GM19372 (cell line): ENCODE data around the gene EZR.

Experiments used
- ATAC-seq: cut with Tn5 transposase; IDR thresholded peaks from one replicate; pipeline ENCODE4 v1.9.1; 2021; ENCODE audit warnings: mild to moderate bottlenecking, low read depth, moderate library complexity; ENCODE audit not compliant: unreplicated experiment

EZR gene

DNA sequence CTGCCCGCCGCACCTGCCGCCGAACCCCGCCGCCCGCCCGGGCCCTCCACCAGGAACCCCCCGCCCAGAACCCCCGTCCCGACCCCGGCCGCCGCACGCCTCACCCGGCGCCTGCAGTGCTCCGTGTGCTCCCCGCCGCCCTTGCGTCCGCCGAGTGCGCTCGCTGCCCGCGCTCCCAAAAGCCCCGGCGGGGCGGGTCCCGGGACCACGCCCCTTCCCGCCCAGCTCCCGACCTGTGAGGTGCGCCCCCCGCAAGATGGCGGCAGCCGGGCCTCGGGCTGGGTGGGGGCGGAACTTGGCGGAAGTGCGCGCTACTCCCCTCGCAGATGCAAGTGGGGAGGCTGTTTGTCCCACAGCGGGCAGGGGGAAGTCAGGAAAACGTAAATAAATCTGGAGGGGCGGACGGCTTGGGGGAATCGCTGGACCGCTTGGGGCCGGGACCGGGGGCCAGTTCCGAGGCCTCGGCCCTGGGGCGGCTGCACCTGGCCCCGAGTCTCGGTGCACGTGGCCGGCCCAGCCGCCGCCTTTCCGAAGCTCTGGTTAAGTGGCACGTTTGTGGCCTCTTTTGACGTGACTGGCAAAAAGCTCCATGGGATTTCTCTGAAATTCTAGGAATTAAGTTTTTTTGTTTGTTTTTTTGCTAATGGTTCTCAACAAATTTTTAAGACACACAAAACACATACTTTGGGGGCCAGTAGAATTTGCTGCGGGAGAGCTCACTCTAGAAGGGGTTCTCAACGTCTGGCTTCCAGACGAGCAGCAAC, at the start of gene EZR:
Gene EZR, minus strand, starts transcription at position 156 of the 764 bp plus-strand sequence. CDS start 1,275 bp downstream, outside the sequence.
- peak; percentile 58 for ATAC-seq

DNA sequence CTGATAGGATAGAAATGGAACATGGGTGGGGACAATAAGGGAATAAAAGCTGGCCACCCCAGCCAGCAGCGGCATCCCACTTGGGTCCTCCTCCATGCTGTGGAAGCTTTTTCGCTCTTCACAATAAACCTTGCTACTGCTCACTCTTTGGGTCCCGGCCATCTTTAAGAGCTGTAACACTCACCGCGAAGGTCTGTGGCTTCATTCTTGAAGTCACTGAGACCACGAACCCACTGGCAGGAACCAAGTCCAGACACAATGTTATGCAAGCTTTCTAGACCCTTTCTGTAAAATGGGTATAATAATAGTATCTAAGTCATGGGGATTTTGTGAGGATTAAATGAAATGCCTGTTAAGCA, 48.9 kb upstream of the EZR start:
- no peak for ATAC-seq

DNA sequence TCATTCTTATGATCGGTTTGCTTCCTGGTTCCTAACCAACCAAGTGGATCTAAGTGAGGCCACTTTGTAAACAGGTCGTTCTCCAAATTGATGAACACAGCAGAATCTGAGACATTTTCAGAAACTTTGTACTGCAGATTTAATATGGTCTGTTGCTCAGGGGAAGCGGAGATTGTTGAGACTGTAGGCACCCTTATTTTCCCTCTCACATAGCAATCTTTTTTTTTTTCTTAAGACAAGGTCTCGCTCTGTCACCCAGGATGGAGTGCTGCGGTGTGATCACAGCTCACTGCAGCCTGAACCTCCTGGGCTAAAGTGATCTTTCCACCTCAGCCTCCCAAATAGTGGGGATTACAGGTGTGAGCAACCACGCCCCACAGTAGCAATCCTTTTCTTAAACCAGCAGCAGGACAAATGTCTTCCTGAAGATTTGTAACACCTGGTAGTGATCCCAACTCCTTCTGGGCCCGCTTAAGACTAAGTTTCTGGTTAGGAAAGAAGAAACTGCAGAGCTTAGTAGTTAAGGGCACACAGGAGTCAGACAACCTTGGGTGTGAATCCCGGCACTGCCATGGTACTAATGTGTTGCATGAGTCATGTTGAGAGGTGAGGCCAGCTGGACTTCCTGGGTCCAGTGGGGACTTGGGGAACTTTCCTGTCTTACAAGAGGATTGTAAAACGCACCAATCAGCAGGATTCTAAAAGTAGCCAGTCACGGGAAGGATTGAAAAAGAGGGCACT, 48.4 kb upstream of the EZR start:
- ATAC-seq, result no peak

DNA sequence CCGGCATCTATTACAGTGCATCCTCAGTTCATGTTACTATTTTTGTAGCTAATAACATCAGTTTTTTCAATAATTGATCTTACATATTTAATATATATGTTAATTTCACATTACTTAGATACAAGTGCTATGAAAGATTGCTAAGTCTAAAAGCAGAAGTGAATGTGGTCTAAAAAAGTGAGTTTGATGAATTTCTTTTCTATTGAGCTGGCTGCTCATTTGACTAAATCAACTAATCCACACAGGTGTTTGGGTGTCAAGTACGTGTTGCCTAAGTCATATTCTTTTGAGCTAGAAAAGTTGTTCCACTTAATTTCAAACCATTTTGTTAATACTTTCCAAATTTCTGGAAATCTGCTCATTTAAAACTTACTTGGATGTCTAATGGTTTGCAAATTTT, 46.6 kb upstream of the EZR start:
- ATAC-seq, result no peak

DNA sequence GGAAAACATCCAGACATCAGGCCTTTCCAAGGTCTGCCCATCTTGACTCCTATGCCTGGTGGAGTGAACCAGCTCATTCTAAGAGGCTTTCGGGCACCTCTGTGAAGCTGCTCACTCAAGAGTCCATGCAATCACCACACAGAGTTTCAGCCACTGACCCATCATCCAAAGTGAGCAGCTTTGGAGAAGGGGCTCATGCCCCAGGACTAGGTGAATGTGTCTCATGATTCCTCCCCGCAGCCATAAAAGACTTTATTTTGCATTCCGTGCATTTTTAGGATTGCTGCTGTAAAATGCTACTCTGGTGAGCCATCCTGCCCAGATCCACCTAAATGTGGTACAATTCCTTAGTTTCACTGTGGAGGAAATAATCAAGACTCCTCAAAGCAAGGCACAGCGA, 44.5 kb upstream of the EZR start:
- no peak for ATAC-seq

DNA sequence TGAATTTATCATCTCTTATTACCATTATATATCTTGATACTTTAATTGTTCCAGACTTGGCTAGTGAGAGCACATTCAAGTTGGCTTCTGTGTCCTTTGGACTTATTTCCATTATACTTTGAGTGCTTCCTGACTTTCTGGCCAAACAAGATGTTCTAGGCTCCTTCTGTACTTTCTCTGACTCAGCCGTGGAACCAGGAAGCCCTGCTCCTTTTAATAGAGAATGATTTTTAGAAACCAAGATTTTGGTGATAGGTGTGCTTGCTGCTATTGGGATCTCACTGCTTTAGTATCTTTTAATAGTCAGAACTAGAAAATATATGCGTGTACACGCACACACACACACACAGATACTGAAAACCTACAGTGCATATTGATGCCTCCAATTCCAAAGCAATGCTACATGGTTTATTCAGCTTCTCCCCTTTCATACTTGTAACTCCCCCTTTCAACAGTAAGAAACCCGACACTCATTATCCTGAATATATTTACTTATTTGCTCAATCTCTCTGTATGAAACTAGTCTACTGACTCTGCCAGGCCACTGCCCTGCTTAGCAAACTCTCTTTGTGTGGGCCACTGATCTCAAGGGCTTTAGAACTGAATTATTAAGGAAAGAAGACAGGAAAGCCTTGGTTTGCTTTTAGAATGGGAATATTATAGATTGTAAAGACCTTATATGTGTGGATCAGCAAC, 42.7 kb upstream of the EZR start:
- no peak for ATAC-seq

DNA sequence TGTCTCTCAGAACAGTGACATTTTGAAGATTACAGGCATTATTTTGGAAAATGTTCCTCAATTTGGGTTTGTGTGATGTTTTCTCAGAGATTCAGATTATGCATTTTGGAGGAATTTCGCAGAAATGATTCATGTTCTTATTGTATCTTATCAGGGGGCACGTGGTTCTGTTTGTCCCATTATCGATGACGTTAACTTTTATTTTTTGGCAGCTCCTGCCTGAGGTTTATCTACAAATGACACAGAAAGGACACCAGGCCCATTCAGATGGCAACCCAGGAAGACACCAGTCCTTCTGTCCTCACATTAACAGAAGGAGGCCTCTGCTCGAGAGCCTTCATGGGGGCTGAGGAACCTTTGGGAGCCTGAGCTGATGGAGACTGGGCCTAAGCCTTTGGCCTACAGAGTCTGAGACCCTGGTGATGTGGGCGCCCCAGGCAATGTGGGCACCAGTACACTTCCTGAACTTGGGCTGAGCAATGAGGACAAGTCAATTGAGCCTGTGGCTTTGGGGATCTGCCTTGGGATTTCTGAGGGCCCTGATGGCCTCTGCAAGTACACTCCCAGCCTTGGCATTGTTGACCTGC, 41.2 kb upstream of the EZR start:
- no peak for ATAC-seq

DNA sequence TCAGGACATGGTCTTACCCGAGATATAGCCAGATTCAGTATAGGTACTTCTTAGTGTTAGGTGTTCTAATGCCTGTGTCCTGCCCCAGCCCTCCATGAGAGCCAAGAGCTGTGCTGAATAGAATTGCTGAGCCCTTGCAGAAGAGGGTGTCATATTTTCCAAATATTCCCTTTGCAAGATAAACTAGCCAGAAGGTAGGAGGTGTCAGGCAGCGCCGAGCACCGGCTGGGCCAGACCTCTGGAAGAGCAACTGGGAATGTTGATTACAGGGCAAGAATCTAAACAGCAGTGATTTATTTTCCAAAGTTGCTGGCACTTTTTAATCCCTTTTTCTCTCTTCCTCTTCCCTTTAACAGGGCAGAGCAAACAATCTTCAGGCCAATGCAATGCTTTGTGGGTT, 37.1 kb upstream of the EZR start:
- no peak for ATAC-seq

DNA sequence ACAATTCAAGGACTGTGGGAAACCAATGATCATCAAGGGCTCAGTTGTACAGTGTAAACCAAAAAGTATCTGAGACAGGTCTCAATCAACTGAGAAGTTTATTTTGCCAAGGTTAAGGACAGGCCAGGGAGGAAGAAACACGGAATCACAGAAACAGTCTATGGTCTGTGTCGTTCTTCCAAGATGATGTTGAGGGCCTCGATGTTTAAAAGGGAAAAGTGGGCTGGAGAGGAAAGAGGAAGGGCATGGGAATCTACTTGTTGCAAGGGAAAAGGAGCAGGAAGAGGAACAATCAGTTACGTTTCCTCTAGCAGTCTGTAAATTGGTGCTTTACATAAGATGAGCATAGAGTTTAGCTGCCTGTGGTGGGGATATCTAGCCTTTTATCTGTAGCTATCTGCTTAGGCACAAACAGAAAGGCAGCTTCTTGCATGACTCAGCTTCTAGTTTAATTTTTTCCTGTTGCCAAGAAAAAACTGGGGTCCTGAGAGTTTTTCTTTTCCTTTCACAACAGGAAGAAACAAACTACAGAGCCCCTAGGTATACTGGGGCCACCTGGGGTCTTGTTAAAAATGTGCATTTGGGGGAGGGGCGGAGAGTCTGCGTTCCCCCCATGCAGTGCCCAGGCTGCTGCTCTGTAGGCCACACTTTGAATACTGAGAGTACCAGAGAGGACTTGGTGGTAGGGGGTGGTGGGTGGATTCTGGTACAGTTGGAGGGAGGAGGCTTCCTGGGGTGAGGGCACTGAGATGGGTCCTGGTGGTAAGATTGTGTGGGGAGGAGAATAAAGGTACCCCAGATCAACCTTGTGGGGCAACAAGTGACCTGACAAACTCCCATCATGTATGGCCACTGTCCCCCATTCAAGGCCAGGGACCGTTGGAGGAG, 35.3 kb upstream of the EZR start:
- ATAC-seq, result no peak

DNA sequence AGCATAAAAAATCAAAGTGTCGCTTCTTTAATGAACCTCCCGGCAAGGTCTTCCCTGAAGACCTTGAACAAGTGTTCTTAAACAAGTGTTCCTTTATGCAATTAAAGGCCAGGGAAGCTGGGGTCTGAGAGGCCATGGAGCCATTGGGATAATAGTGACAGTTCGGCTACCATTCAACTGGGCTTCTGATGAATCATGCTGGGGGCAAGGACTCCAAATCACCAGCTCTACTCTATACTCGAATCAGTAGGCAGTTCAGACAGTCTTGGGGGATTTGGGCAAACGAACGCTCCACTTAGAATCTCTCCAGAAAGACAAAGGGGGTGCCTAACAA, 34.7 kb upstream of the EZR start:
- ATAC-seq, result no peak

DNA sequence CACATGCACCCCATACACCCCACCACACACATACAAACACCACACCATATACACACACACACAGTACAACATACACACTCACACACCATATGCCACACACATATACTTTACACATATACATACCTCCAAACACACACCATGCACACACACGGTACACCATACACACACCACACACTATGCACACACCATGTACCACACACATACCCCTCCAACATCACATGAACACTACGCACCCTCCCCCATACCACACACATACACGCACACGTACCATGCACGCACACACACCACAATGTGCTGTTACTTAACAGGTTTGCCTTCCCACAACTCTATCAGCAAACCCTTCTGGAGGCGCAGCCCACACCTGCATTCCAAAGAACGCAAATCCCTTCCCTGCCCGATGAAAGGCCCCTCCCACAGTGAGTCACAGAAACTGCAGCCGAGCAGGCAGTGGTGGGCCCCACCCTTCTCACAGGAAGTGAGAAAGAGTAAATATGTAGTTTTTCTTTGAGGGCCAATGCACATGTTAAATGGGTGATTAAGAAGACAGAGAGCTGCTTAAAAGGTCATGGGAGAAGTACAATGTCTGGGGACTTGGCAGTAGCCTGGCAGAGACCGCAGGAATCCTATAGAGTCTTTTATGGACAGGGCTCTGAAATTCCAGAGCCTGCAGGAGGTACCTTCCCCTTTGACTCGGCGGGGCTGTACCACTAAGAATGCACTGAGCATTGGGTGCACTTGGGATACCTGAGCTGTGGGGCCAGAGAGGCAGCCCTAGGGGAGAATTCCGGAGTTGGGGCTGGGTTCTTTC, 34.1 kb upstream of the EZR start:
- ATAC-seq, result peak; percentile 90

DNA sequence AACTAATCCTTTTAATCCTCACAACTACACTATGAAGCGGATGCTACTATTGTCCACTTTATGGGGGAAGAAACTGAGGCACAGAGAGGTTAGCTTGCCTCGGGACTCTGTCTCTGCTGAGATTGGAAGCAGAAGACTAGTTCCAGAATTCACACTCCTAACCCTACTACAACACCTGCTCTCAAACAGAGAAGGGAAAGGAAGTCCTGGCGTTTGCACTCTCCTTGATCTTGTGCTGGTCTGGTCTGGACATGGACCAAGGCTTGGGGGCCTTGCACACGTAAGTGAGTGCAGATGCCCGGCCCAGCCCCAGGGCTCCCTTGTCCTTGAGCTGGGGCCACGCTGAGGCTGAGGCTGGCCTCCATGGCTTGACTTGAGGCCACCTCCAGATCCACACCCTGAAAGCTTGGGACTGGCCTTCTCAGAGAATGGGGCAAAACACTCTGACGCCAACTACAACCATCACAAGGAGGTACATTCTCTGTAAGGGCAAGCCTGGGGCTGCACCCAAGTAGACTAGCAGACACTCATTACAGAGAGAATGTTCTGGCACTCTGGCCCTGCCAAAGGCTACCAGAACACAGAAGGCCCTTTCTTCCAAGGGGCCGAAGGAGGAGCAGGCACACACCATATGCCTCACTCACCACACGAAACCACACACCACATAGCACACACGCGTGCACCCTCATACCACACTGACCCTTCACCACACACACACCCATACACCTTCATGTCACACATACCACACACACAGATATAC, 33.3 kb upstream of the EZR start:
- ATAC-seq, result no peak

DNA sequence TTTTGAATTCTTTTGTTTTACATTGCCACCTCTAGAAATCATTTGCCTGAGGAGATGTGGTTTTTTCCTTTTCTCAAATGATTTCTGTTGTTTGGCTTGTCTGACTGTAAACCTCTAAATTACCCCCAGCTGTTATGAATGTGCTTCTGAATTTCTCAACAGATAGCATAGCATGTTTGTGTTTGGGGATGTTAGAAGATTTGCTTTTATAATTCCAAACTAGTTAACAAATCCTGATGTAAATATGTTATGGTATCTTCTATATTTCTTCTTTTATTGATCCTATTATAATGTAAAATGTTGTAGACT, 31.6 kb upstream of the EZR start:
- no peak for ATAC-seq

DNA sequence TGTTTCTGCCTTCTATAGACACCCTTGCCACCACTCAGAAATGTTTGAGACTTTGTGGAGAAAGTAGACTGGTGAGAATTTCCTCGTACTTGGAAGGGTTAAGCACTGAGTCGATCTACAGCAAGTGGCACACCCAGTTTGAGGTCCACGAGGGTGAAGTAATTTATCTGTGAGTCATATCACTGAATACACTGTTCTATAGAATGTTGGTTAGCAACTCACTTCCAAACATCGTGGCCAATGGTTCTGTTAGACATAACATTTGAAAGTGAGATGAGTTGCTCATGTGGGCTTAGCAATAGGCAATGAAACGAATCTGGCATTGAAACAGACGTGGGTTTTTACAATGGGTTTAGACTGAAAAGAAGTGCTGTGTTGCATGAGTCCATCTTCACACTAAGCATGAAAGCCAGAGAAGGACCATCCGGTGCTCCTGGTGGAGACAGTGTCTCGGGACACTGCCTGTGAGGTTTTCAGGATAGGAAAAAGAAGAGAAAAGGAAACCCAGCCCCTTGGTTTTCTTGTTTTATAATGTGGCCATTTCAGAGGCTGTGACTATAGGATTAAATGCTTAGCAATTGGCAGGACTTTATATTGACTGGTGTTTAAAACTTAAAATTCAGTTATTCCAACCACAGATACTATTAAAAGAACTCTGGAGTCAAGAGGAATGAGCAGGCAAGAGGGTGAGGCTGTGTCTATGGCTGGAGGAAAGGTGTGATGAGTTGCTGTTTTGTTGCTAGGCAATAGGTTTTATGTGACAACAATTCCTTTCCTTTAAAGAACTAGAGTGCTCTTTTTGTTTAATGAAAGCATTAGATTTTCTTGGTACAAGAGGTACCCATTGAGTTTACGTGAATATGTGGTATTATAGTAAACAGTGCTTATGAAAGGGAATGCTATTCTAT, 31.0 kb upstream of the EZR start:
- ATAC-seq, result no peak

DNA sequence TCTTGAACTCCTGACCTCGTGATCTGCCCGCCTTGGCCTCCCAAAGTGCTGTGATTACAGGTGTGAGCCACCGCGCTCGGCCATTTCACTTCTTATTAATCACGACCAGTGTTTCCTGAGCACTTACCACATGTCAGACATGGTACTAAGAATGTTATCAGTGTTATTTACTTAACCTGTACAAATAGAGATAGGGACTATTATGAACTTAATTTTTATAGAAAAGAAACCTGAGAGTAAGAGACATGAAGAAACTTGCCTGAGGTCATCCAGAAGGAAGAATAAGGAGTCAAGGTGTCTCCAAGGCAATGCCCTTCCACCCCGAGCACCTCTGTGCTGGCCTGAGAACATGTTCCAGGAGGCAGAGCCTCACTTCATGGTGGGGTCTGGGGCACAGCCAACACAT, 29.3 kb upstream of the EZR start:
- ATAC-seq, result no peak

DNA sequence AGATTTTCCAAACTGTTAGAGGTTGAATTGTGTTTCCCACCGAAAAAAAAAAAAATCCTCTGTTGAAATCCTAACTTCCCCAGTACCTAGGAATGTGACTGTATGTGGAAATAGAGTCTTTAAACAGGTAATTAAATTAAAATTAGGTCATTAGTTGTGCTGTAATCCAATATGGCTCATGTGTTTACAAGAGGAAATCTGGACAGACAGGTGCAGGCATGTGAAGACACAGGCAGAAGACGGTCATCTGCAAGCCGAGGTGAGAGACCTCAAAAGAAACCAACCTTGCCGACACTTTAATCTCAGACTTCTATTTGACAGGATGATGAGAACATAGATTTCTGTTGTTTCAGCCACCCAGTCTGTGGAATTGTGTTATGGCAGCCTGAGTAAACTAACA, 28.6 kb upstream of the EZR start:
- ATAC-seq, result no peak

DNA sequence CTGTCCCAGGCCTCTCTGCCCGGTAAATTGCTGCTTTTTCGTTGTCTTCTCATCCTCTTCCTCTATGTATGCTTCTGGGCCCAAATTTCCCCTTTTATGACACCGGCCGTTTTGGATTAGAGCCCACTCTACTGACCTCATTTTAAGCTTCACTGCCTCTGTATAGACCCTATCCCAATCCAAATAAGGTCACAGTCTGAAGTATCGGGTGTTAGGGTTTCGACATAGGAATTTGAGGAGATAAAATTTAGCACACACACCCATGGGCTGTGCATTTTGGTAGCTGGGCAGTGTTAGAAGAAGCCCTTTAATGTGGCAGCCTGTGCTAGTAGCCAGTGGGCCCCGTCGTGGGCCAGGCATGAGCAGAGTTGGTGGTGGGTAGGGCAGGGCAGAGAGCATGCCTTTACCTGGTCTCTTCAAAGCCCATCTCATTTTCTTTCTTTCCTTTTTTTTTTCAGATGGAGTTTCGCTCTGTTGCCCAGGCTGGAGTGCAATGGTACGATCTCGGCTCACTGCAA, 27.9 kb upstream of the EZR start:
- ATAC-seq, result no peak
